GM12801 (cell line): Measurements from ENCODE around the gene EPHA2.

Experiments used
- TF ChIP-seq, protein P1 (sequence below): IDR thresholded peaks from one replicate; pipeline ENCODE4 v1.5.1; 2011; ENCODE audit warnings: control low read depth; ENCODE audit not compliant: insufficient read length; ENCODE audit errors: extremely low read depth

The EPHA2 gene

GRCh38 chr1:16168622-16169360, 12.9 kb upstream of the EPHA2 start:
- TF ChIP-seq, protein P1, sequence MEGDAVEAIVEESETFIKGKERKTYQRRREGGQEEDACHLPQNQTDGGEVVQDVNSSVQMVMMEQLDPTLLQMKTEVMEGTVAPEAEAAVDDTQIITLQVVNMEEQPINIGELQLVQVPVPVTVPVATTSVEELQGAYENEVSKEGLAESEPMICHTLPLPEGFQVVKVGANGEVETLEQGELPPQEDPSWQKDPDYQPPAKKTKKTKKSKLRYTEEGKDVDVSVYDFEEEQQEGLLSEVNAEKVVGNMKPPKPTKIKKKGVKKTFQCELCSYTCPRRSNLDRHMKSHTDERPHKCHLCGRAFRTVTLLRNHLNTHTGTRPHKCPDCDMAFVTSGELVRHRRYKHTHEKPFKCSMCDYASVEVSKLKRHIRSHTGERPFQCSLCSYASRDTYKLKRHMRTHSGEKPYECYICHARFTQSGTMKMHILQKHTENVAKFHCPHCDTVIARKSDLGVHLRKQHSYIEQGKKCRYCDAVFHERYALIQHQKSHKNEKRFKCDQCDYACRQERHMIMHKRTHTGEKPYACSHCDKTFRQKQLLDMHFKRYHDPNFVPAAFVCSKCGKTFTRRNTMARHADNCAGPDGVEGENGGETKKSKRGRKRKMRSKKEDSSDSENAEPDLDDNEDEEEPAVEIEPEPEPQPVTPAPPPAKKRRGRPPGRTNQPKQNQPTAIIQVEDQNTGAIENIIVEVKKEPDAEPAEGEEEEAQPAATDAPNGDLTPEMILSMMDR: no peak

GRCh38 chr1:16167331-16168143, 11.7 kb upstream of the EPHA2 start:
- TF ChIP-seq, protein P1: no peak

- TF ChIP-seq, protein P1: no peak
Observed at GRCh38 chr1:16166117-16166516, 10.2 kb upstream of the EPHA2 start.

DNA sequence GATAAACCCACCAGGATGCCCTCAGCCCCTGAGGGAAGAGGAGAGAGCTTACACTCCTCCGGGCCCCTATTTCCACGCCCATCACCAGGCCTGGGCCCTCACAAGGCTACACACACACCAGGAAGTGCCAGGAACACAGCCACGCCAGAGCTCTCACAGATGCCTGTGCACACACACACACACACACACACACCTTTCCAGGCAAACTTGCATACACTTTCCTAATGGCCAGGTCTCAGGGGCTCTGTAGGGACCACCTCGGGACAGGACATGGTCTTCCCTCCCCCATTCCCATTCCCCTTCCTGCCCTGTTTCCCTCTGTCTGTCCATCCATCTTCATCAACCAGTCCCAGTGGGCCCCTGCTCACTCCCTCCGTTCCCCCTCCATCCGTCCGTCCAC, 9.7 kb upstream of the EPHA2 start:
- TF ChIP-seq, protein P1: no peak

- TF ChIP-seq, protein P1: no peak
Observed at GRCh38 chr1:16165073-16165364, 9.2 kb upstream of the EPHA2 start.

GRCh38 chr1:16164213-16165072, 8.6 kb upstream of the EPHA2 start:
- TF ChIP-seq, protein P1: no peak

GRCh38 chr1:16162163-16162822, 6.4 kb upstream of the EPHA2 start:
- TF ChIP-seq, protein P1: no peak
